ENCODE results near the gene CHIC2. TPM values are rescaled to one million over a fixed set of nuclear protein-coding genes. Genes with fewer than 3 reads are reported as not detected.

The CHIC2 gene
- polyA plus RNA-seq, 4 donors: 28.9 to 44.6 (median 37.0) TPM

DNA sequence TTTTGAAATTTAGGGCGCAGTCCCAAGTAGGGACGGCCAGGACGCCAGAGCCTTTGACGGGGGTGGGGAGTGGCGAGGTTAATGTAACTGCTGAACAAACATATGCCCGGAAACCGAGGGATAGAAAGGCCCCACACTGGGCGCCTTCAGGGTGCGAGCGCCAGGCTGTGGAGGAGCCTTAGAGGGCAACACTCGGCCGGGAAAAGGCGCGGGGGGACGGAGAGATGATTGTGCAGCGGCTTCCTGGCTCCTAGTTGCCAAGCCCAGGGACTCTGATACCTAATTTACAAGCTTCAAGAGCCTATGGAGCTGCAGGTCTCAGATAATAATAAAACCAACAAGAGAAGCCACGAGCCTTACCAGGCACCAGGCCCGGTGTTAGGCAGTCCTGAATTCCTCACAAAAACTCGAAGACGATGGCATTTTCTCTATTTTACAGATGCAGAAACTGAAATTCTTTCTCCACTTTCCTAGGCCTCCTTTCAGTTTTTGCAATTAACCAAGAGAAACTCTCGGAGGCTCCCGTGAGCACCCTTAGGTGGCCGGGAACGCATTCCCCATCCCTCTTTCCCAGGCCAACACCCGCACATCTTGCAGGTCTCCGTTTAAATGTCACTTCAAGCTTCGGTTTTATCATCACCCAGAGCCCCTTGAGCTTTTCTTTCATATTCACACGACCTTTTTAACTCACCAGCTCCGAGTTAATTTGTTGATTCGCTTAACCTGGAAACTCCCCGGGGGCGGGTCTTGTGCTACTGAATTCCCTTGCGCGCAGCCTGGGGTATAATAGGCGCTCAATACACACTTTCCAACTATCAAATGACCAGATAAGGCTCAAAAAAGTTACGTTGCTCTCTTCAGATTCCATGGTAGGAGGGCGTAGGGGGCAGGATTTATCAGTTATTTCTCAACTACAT lies 29.2 kb upstream of the CHIC2 start:
- DNase-seq (ENCODE audit: low read depth in 4 of 4, low spot score in 3 of 4): no peak

GRCh38 chr4:54092405-54093323 lies 28.3 kb upstream of the CHIC2 start:
- no peak for DNase-seq (ENCODE audit: low read depth in 4 of 4, low spot score in 3 of 4)

DNA sequence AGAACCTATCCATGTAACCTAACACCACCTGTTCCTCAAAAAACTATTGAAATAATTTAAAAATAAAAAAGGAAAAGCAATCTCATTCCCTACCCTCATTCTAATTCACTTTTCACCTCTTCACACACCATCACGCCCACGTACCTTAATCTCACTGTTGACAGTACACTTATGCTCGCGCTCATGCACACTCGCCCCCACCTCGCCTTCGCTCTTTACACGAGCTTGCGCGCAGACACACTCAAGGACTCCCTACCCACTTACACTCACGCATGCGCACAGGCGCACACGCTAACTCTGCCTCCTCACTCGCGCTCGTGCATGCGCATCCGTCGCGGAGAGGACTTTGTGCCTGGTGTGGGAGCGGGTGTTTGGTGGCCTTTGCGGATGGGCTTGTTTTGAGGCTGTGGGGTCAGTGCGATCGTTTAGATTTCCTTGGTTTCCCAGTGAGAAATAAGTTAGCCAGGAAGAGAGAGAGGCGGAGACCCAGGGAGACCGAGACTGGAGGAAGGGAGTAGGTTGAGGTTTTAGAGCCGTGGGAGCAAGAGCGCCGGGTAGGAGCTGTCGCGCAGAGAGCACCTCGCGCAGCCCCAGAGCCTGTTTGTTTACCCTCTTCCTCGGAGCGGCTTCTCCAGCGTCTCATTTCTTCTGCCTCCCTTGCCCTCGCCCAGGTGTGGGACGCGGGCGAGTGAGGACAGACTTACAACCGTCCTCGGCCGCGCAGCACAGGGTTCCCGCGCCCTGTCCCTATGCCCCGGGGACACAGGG lies 27.4 kb upstream of the CHIC2 start:
- peak in 2 of 4 donors; percentile 50 to 72 for DNase-seq (ENCODE audit: low read depth in 4 of 4, low spot score in 3 of 4)

DNA sequence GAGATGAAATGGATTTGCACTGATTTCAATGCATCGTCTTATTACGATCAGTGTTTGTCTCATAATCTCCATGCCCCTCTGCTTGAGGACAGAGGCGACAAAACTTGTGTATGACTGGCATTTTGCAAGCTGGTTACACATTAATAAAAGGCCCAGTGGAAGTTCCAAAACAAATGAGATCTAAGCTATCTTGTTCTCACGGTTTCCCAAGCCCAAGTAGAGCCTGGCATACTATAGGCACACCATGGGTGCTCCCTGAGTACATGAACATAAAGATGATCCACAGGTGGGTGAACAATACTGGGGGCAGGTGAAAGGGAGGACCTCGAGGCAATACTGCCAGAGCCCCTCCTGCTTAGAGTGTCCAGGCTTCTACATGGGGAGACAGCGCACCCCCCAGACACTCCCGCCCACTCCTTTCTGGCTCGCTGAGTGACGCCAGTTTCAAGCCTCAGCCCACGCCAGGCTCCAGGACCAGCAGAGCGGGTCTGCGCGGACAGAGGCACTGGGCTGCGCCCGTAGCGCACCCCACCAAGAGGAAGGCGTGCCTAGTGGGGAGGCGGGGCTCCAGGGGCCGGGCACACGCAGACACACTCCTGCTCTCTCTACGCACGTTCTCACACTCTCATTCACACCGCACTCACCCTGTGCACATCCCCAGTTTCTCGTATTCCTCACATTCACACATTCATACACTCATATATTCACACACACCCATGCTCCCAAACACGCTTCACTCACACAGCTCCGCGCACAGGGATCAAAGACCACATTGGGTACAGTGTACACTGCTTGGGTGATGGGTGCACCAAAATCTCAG lies 26.6 kb upstream of the CHIC2 start:
- DNase-seq (ENCODE audit: low read depth in 4 of 4, low spot score in 3 of 4): no peak

DNA sequence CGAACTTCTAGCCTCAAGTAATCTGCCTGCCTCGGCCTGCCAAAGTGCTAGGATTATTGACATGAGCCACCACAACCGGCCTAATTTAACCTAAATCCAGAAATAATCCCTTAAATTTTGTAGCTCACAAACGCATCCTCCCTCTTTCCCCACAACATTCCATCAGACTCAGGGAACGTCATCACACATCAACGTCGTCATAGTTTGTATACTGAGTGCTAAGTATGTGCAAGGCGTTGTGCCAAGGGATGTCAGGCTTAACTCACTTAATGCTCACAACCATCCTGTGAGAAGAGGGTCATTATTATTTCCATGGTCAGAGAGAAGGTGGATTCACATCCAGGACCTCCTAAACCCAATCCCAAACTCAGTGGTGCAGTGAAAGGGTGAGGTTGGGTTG lies 26.0 kb upstream of the CHIC2 start:
- DNase-seq (ENCODE audit: low read depth in 4 of 4, low spot score in 3 of 4): no peak

GRCh38 chr4:54089875-54090274 lies 25.5 kb upstream of the CHIC2 start:
- DNase-seq (ENCODE audit: low read depth in 4 of 4, low spot score in 3 of 4): no peak

DNA sequence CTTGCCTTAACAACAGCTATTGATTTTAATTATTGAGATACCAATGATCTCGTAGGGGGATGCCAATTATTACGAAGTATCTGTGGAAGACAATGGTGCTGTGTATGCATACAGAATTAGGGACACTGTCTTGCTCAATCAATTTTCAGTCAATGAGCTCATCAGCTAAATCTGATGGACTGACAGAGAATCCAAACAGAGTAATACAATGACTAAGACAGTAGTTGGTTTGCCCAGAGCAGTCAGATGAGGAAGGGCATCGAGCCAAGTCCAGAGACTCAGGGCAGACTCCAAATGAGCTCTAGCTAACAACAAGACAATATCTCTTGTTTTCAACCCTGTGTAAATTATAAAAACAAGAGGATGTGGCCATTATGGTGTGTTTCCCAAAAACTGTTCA lies 20.9 kb upstream of the CHIC2 start:
- no peak for DNase-seq (ENCODE audit: low read depth in 4 of 4, low spot score in 3 of 4)

DNA sequence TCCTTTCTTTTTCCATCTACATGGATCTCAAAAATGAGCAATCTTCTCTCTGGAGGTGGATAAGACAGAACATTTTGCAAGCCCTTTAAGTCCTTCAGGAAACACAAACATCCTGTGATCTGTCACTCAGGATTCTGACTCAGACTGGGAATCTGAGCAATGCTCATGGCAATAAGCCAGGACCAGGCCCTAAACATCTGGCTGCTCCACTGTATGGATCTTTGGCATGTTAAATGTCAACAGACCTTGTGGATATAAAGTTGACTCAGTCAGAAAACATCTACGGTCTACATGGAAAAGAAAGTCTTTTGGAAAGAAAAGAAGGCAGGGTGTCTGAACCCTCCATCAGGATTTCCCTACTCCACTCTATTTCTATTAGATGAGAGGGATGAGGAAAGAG lies 17.8 kb upstream of the CHIC2 start:
- no peak for DNase-seq (ENCODE audit: low read depth in 4 of 4, low spot score in 3 of 4)

DNA sequence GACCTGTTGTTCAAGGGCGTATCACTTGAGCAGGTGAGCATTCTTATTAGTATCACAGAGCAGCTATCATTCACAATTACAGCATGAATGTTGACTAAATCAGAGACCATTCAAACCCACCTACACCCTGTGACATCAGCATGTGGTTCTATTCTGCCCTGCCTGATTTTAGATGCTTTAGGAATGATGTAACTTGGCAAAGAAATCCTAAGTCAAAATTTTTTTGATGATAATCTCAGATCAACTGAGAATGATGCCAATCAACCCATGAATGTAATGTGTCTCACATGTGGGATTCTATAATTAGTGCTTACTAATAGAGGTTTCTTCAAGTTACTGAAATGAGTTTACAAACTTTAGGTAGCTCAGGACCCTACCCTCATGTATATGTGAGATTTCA lies 13.4 kb upstream of the CHIC2 start:
- no peak for DNase-seq (ENCODE audit: low read depth in 4 of 4, low spot score in 3 of 4)

GRCh38 chr4:54076673-54077072 lies 12.3 kb upstream of the CHIC2 start:
- no peak for DNase-seq (ENCODE audit: low read depth in 4 of 4, low spot score in 3 of 4)

- no peak for DNase-seq (ENCODE audit: low read depth in 4 of 4, low spot score in 3 of 4)
Measured at GRCh38 chr4:54074381-54074780, 10.0 kb upstream of the CHIC2 start.

DNA sequence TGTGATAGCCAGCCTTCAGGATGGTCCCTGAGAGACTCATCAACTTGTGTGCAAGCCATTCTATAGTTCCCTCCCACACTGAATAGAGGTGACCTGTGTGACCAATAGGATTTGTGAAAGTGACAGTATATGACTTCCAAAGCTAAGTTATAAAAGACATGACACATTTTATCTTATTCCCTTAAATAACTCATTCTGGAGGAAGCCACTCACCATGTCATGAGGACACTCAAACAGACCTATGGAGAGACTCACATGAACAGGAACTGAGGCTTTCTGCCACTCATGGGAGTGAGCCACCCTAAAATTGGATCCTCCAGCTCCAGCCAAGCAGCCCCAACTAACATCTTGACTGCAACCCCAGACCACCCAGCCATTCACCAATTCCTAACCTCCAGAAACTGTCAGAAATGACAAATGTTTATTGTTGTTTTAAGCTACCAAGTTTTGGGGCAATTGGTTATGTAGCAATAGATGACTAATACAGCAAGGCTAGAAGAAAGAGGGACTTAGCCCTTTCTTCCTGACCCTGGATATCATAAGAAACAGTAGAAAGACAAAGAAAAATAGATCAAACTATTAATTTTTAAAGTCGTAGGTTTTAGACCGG lies 9.0 kb upstream of the CHIC2 start:
- DNase-seq (ENCODE audit: low read depth in 4 of 4, low spot score in 3 of 4): no peak

DNA sequence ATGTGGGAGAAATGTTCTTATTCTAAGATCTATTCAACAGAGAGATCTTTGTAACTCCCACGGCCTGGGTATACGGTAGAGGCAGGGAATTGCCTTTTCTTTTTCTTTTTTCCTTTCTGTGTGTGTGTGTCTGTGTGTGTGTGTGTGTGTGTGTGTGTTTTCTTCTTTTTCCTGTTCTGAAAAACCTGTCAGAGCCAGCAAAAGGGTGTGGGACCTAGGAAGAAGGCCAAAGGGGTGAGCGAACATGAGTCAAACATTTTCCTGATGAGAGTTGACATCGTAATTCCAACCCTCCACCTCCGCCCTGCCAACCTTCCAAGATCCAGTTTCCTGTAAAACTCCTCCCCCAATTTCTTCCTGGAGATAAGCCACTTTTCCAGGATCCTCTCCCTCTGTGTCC lies 2.8 kb upstream of the CHIC2 start:
- no peak for DNase-seq (ENCODE audit: low read depth in 4 of 4, low spot score in 3 of 4)

DNA sequence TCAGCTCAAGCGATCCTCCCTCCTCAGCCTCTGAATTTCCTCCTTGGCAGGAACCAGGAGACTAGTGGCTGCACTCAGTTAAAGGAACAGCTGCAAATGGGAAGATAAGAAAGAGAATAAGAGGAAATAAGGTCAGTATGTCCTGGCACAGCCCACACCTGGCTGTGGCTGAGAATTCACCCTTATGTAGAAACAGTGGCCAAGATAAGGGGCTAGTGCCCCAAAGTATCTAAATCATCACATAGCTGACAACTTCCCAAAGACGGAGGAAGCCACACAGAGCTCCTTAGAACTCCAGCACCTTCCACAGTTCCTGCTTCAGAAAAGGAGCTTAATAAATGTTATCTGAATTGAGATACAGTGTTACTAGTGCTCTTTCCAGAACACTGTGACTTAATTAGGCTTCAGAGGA lies 2.3 kb upstream of the CHIC2 start:
- DNase-seq (ENCODE audit: low read depth in 4 of 4, low spot score in 3 of 4): no peak

- DNase-seq (ENCODE audit: low read depth in 4 of 4, low spot score in 3 of 4): no peak
Measured at GRCh38 chr4:54066088-54066415, 1.6 kb upstream of the CHIC2 start.

DNA sequence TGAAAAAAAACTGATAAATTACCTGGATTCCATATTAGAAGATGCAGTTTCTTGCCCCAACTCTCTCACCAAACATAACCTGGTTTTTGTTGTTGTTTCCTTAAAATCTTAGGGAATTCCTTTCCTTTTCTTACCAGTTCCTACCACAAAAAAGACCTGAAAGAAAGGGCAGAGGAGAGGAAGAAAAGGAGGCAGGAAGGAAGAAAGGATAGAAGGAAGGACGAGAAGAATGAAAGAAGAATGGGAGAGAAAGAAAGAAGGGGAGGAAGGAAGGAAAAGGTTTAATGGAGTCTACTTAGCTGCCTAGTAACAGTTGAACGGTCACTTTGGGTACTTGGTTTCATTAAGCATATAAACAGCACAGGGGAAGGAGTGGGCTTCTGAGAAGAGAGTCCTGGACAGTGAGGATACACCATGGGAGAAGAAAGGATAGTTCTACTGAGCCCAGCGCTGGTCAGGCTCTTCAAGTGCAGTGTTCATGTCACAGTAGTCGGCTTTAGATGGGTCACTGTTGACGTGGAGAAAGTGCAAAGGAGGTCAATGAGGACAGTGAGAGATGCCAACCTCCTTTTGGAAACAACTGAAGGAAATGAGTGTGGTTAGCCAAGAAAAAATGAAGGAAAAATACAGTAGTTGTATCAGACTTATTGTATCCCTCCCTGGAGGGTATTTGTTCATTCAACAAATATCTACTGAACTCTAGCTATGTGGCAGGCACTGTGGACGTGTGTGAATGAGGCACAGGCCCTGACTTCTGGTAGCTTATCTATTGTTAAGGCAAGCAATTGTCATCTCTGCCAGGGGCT lies 1.1 kb upstream of the CHIC2 start:
- DNase-seq (ENCODE audit: low read depth in 4 of 4, low spot score in 3 of 4): no peak

- DNase-seq (ENCODE audit: low read depth in 4 of 4, low spot score in 3 of 4): peak in 3 of 4 donors; percentile 25 to 53 (median 30)
Measured at GRCh38 chr4:54063737-54064316, 578 bp downstream of the CHIC2 start.

GRCh38 chr4:54063229-54063628 lies 1.2 kb downstream of the CHIC2 start:
- DNase-seq (ENCODE audit: low read depth in 4 of 4, low spot score in 3 of 4): peak in 1 of 4 donors; percentile 20

Data from right renal pelvis (tissue), 4 donors.